Common myeloid progenitor, CD34-positive (primary cell): Measurements from ENCODE around the gene APCDD1L.

ENCODE experiments used
- CTCF ChIA-PET: fragments of 350-600 bp; sonication (Branson Sonifier 250); formaldehyde crosslinking; loops from one replicate; lab custom pipeline; 2021; ENCODE audit warnings: antibody characterized with exemption; lab: Charles Lee
- POLR2A ChIA-PET: fragments of 350-600 bp; sonication (Branson Sonifier 250); formaldehyde crosslinking; loops from one replicate; lab custom pipeline; 2021; ENCODE audit warnings: antibody characterized with exemption; lab: Charles Lee
- DNase-seq, 3 donors: peaks; one replicate each; pipeline versions ENCODE4 v3.0.0 to v3.0.0-alpha.2; 2013
- H3K27ac ChIP-seq, 2 experiments: 1 replicate in 1 of 2; 2 replicates in 1 of 2; pipeline ENCODE4 v1.7.0; 2013; ENCODE audit warnings: inconsistent platforms in 2 of 2, low read length in 2 of 2, mild to moderate bottlenecking in 2 of 2, low read depth in 1 of 2, moderate library complexity in 1 of 2; ENCODE audit not compliant: severe bottlenecking in 2 of 2, insufficient read depth in 1 of 2, poor library complexity in 1 of 2
- H3K27me3 ChIP-seq, 5 experiments: replicated peaks in 2 of 5; 1 replicate in 3 of 5; 2 replicates in 2 of 5; pipeline versions ENCODE4 v1.6.1 to v1.7.0; 2013; ENCODE audit warnings: low read length in 4 of 5, mild to moderate bottlenecking in 2 of 5, moderate library complexity in 2 of 5, inconsistent platforms in 1 of 5; ENCODE audit not compliant: insufficient read depth in 5 of 5, control insufficient read depth in 4 of 5
- H3K36me3 ChIP-seq, 4 experiments: 1 replicate in 2 of 4; 2 replicates in 2 of 4; pipeline versions ENCODE4 v1.6.1 to v1.7.0; 2013; ENCODE audit warnings: low read length in 3 of 4, control low read depth in 1 of 4, mild to moderate bottlenecking in 1 of 4; ENCODE audit not compliant: control insufficient read depth in 4 of 4, insufficient read depth in 4 of 4
- H3K4me1 ChIP-seq, 4 experiments: 1 replicate in 3 of 4; 2 replicates in 1 of 4; pipeline versions ENCODE4 v1.6.1 to v1.7.1; 2013; ENCODE audit warnings: low read length in 3 of 4, mild to moderate bottlenecking in 3 of 4, control low read depth in 1 of 4, inconsistent platforms in 1 of 4, moderate library complexity in 1 of 4; ENCODE audit not compliant: control insufficient read depth in 4 of 4, insufficient read depth in 4 of 4; ENCODE audit errors: control extremely low read depth in 1 of 4
- H3K4me3 ChIP-seq, 7 experiments: 1 replicate in 4 of 7; 2 replicates in 3 of 7; pipeline versions ENCODE4 v1.5.1 to v1.7.0; 2013; ENCODE audit warnings: mild to moderate bottlenecking in 7 of 7, low read length in 6 of 7, moderate library complexity in 6 of 7, inconsistent platforms in 2 of 7, low read depth in 2 of 7, control low read depth in 1 of 7; ENCODE audit not compliant: insufficient read depth in 4 of 7, control insufficient read depth in 1 of 7; ENCODE audit errors: extremely low read depth in 1 of 7
- H3K9me3 ChIP-seq, 5 experiments: 1 replicate in 4 of 5; 2 replicates in 1 of 5; pipeline versions ENCODE4 v1.6.1 to v1.7.1; 2013; ENCODE audit warnings: low read length in 4 of 5, mild to moderate bottlenecking in 2 of 5, inconsistent platforms in 1 of 5, low read depth in 1 of 5, moderate library complexity in 1 of 5; ENCODE audit not compliant: control insufficient read depth in 4 of 5, insufficient read depth in 2 of 5; ENCODE audit errors: control extremely low read depth in 1 of 5
- WGBS: methylation state at CpG from one replicate; pipeline ENCODE4 v1.1.5; 2013; ENCODE audit not compliant: insufficient coverage; 5-methylcytosine and 5-hydroxymethylcytosine counted together

The APCDD1L gene

GRCh38 chr20:58471193-58472164 is 43.7 kb downstream of the APCDD1L start:
- H3K36me3 ChIP-seq, result no peaks in the 10 kb centered on the region
- H3K27ac ChIP-seq, result no peak overlapping the region
- H3K27me3 ChIP-seq, result peaks cover 0 to 19% (median 3%) of the 10 kb centered on the region in 5 experiments
- H3K4me1 ChIP-seq, result no peaks in the 10 kb centered on the region
- no peak for DNase-seq
- H3K4me3 ChIP-seq, result no peak overlapping the region
- POLR2A ChIA-PET, result no interaction called here
- CTCF ChIA-PET, result no interaction called here
- 92% methylated on average over 19 of the region's 26 CpGs for WGBS
- no peaks in the 10 kb centered on the region for H3K9me3 ChIP-seq

GRCh38 chr20:58470336-58471192 is 44.6 kb downstream of the APCDD1L start:
- WGBS, result 98% methylated on average over 17 of the region's 19 CpGs
- H3K36me3 ChIP-seq, result no peaks in the 10 kb centered on the region
- no peak overlapping the region for H3K27ac ChIP-seq
- H3K4me1 ChIP-seq, result no peaks in the 10 kb centered on the region
- H3K27me3 ChIP-seq, result peaks cover 0 to 27% (median 4%) of the 10 kb centered on the region in 5 experiments
- H3K4me3 ChIP-seq, result no peak overlapping the region
- no peak for DNase-seq
- CTCF ChIA-PET, result interaction anchor here (0.6 kb wide), 1 partner anchor 1926 kb away, joined by 3 read pairs; no protein-coding TSS in a partner anchor
- no peaks in the 10 kb centered on the region for H3K9me3 ChIP-seq
- POLR2A ChIA-PET, result no interaction called here

- DNase-seq, result no peak
- H3K4me1 ChIP-seq, result no peaks in the 10 kb centered on the region
- WGBS, result 95% methylated on average over 12 of the region's 12 CpGs
- H3K36me3 ChIP-seq, result no peaks in the 10 kb centered on the region
- H3K27me3 ChIP-seq, result peaks cover 0 to 34% (median 4%) of the 10 kb centered on the region in 5 experiments
- ChIA-PET CTCF (no interaction called here), POLR2A (no interaction called here)
- H3K9me3 ChIP-seq, result no peaks in the 10 kb centered on the region
- H3K4me3 ChIP-seq, result no peak overlapping the region
- H3K27ac ChIP-seq, result no peak overlapping the region
Observed at GRCh38 chr20:58469616-58470015, 45.6 kb downstream of the APCDD1L start.

- Histone ChIP-seq H3K9me3 (peaks cover 0 to 6% (median 0%) of the 10 kb centered on the region in 5 experiments), H3K36me3 (no peaks in the 10 kb centered on the region), H3K4me1 (no peaks in the 10 kb centered on the region), H3K27me3 (peaks cover 0 to 36% (median 4%) of the 10 kb centered on the region in 5 experiments), H3K4me3 (no peak overlapping the region), H3K27ac (no peak overlapping the region)
- ChIA-PET POLR2A (no interaction called here), CTCF (no interaction called here)
- WGBS, result 90% methylated on average over 15 of the region's 28 CpGs
- DNase-seq, result no peak
Observed at GRCh38 chr20:58467572-58468527, 47.3 kb downstream of the APCDD1L start.

GRCh38 chr20:58466729-58467571 is 48.2 kb downstream of the APCDD1L start:
- H3K36me3 ChIP-seq, result no peaks in the 10 kb centered on the region
- H3K27me3 ChIP-seq, result peaks cover 0 to 36% (median 4%) of the 10 kb centered on the region in 5 experiments
- H3K9me3 ChIP-seq, result peaks cover 0 to 7% (median 0%) of the 10 kb centered on the region in 5 experiments
- no peak overlapping the region for H3K4me3 ChIP-seq
- CTCF ChIA-PET, result no interaction called here
- POLR2A ChIA-PET, result interaction anchor here (0.6 kb wide), 1 partner anchor 1687 kb away, joined by 3 read pairs; no protein-coding TSS in a partner anchor
- no peak overlapping the region for H3K27ac ChIP-seq
- no peak for DNase-seq
- H3K4me1 ChIP-seq, result no peaks in the 10 kb centered on the region
- WGBS, result 56% methylated on average over 62 of the region's 68 CpGs
